Activated CD4-positive, alpha-beta T cell treated with anti-CD3 and anti-CD28 coated beads, Interleukin-2, amount 50 U/mL, for 16 hours (primary cell): Measurements from ENCODE around the gene INO80E.
"Not testable (repeated sequence)": the region's sequence is repeated elsewhere in the genome, so short reads cannot be mapped to it uniquely, and the experiment has no call there.

Experiments
- DNase-seq: peaks from one replicate; pipeline ENCODE4 v3.0.0-alpha.2; 2020

INO80E gene

DNA sequence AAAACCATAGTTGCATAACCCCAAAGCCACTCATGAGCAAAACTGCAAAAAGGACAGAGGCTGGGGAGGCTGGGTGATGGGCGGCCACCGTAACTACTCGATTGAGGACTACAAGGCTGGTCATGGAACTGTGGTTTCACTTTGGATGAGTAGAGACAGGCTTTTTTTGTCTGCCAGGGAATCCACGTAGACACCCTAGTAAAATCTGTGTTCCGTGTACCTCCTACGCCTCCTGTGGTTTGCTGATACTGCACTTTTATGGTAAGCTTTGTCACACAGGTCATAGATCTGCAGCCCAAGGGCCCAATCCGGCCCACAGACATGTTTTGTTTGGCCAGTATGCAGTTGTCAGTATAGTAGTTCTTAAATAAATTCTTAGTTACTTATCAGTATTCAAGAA, 37.2 kb downstream of the INO80E start:
- peak; percentile 27 for DNase-seq

DNA sequence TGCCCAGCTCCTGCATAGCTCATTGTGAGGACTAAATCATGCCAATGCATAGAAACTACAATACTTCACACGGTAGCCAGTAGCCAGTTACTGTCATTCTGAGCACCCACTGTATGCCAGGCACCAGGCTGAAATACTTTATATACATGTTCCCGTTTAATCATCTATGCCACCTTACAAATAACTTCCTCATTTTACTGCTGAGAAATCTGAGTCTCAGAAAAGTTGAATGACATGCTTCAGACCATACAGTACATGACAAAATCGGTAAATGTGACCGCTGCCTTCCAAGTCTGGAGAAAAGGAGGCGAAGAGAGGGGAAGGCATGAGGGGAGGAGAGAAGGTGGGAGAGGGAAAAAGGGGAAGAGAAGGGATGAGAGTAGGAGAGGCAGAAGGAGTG, 44.2 kb downstream of the INO80E start:
- no peak for DNase-seq

DNA sequence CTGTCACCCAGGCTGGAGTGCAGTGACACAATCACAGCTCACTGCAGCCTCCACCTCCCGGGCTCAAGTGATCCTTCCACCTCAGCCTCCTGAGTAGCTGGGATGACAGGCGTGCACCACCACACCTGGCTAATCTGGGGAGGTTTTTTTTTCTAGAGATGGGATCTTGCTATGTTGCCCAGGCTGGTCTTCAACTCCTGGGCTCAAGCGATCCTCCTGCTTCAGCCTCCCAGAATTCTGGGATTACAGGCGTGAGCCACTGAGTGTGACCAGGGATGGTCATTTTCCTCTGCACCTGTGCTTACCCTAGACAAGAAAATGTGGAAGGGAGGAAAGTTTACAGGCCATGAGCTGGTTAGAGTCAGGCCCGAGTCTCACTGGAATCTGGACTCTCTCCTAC, 44.6 kb downstream of the INO80E start:
- not testable (repeated sequence) for DNase-seq

DNA sequence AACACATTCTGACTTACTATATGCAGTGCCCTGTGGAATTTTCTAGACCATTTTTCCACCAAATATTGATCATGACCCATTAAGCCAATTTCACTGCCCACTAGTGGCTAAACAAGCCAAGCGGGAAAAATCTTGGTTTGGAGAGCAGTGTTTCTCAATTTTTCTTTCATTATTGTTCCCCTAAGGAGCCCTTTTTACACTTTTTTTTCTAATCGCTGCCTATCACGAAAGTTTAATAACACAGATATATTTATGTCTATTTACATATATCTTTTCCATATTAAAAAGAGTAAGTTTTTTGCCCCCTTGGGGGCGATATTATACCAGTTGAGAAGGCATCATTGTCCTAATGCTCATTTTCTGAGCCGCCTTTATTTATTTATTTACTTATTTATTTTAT, 45.8 kb downstream of the INO80E start:
- no peak for DNase-seq

DNA sequence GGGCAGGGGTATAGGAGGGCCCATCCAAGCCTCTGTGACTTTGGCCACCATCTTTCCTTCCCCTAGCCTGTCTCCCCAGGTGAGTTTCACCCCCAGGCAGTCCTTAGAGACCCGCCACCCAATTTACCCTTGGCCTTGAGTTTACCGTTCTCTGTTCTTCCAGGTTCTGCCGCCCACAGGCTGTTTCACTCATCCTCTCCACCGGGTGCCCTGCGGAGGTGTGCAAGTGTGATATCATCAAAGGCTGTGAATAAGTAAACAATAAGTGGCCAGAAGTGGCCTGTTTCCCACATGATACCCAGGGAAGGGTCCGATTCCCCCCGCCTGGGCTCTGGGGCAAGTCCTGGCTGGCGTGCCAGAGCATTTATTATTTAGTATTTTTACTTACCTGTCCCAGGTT, 50.1 kb downstream of the INO80E start:
- no peak for DNase-seq

DNA sequence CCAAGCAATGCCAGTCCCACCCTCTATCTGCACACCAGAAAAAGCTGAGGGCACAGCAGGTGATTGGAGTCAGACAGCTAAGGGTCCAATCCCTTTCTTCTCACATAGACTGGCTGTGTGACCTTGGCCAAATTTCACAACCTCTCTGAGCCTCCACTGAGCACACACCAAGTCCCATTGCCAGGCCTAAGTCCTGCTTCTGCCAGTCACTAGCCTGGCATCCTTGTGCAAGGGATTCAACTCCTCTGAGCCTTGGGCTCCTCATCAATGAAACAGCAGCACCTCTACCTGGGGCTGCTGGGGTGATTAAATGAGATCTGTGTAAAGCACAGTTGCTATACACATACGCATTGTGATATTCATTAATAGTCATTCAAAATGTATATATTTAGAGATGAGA, 50.5 kb downstream of the INO80E start:
- DNase-seq = no peak

DNA sequence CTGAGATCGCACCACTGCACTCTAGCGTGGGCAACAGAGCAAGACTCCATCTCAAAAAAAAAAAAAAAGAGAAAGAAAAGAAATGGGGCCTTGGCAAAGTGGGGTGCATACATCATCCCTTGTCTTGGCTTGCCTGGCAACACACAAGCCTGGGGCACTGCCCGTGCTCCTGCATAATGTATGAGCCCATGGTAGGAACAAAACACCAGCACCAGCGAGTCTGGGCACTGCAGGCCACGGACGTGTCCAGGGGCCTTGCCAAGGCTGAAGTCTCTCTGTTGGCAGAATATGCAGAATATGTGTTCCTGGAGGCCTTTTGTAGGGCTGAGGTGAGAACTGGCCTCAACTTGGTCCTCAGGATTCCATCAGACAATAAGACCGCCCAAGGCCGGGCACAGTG, 53.8 kb downstream of the INO80E start:
- no peak for DNase-seq

DNA sequence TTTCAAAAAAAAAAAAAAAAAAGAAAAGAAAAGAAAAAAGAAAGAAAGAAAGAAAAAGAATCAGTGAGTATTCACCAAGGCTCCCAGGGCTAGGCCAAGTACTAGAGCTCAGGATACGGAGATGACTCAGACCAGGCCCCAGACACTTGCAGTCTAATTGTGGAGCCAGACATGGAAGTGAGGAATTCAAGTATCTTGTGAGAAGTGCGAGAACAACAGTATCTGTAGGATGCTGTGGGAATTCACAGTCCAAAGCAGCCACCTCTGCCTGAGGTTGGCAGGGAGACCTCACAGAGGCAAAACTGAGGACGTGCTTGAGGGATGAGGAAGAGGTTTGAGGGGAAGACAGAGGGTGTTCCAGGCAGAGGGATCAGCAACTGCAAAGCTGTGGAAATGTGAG, 55.5 kb downstream of the INO80E start:
- no peak for DNase-seq

DNA sequence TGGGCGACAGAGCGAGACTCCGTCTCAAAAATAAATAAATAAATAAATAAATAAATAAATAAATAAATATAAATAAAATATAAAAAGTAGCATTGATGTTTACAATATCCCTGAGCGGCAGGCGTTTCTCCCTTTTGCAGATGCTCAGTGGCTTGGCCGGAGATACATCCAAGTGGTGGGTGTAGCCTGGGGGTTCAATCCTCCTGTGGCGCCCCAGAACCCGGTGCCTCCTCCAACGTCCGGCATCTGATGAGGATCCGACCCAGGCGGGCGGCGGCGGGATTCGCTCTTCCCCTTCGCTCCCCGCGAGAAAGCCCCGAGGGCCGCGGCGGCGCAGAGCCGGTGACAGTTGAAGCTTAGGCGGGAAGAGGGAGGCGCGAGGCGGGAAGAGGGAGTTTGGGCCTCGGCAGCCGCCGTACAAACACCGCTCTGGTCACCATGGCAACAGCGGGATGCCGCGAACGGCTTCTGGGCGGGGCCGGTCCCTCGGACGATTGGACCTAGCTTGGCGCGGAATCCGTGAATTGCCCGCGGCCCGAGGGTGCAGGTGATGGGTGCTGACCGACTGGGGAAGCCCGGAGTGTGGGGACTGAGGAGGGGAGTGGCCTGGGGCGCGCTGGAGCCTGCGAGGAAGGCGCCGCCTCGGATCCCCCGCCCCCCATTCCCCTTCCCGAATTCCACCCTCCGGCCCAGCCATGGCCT, 56.8 kb downstream of the INO80E start:
- DNase-seq = peak; percentile 95

DNA sequence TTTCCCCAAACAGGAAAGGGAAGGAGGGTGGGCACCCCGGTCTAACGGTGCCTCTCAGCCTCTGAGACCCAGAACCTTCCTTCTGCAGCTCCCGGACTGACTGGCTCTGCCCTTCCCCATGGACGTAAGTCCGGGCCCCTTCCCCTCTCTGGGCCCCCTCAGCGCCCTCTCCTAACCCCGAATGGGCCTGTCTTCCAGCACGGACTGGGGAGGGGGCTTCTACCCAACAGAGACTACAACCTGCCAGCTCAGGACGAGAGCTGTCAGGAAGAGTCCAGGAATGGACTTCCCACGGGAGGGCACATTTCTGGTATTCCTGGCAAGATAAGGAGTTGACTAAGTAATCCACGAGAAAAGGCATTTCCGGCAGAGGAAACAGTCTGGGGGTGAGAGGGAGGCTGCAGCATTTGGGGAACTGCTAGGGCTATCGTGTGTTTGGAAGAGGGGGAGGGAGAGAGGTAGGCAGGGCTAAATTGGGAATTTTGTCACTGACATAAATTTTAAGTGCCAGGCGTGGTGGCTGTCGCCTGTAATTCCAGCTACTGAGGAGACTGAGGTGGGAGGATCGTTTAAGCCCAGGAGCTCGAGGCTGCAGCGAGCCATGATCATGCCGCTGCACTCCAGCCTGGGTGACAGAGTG, 57.5 kb downstream of the INO80E start:
- DNase-seq = no peak

DNA sequence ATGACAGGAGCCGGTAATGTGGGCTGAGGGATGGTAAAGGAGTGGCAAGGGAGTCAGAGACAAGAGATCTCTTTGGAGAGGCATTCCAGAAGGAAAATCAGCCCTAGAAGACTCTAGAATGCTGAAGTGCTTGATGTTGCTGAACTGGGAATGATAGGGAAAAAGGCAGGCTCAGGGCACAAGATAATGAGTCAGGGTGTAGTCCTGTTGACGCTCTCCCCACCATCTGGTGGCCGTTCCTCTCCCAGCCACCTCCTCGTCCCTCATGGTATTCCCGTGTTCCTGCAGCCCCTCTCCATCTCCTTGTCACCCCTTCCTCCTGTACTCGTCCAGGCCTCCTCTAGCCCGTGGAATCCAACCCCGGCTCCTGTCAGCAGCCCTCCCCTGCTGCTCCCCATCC, 58.4 kb downstream of the INO80E start:
- DNase-seq = no peak

DNA sequence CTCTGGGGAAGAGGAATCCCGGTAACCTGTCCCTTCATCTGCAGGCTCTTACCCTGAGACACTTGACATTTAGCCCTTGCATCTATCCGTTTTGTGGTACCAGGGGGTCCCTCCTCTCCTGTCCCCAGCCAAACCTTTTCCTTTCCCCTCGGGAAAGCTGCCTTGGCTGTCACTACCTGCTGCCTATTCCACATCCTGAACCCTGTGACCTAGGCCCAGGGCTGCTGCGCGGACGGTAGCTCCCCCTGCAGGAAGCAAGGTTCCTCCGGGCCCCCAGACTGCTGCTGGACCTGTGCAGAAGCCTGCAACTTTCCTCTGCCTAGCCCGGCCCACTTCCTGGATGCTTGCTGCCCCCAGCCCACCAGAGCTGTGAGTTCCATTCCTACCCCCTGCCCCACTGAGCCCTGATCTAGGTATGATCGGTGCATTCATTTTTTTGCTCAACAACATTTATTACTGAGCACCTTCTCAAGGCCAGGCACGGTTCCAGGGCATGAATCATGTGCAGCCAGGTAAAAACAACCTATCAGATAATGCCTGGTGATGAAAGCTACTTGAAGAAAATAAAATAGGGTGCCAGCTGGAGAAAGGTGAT, 59.0 kb downstream of the INO80E start:
- peak; percentile 58 for DNase-seq
